ENCODE measurements around the gene SORCS2. TPM values are rescaled to one million over a fixed set of nuclear protein-coding genes. Genes with fewer than 3 reads are reported as not detected.

SORCS2 gene
- total and polyA plus RNA-seq, 2 of the 13 experiments (the other 11 are each of a cell fraction or from before 2014, with no cell fraction given) = 0.82 to 1.0 TPM

DNA sequence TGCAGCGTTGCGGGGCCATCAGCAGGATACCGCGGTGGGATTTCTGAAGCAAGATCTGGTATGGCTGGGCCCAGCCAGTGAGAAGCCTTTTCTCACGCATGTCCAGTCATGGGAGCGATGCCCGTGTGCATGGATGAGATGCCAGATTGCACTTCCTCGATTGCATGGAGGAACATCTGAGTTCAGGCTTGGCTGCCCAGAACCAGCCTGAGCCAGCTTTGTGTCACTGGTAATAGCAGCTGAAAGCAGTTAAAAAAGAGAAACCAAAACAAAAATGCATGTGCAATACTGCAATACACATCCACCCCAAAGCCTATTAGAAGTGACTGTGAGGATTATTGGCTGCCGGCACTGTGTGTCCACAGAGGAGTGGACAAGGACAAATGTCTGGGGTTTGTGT is 183.1 kb downstream of the SORCS2 start:
- FAIRE-seq (no peak), DNase-seq (ENCODE audit: low spot score) (no peak), ATAC-seq (no peak)
- ChIA-PET CTCF (ENCODE audit: low intra/inter-chr PET ratio, low total read pairs) (no interaction called here), POLR2A (no interaction called here)
- Histone ChIP-seq H4K20me1 (ENCODE audit: insufficient read depth, low read length) (no peaks in the 10 kb centered on the region), H3K9me3 (ENCODE audit: low read length) (no peaks in the 10 kb centered on the region), H3K4me2 (ENCODE audit: low read depth, low read length) (no peak overlapping the region), H3K79me2 (ENCODE audit: insufficient read depth, low read length) (no peaks in the 10 kb centered on the region), H3K36me3 (replicated peaks in 1 of 2; ENCODE audit: control insufficient read depth in 1 of 2, insufficient read depth in 2 of 2, low read length in 2 of 2) (no peaks in the 10 kb centered on the region), H3K27me3 (ENCODE audit: control insufficient read depth in 1 of 2, insufficient read depth in 2 of 2, low read length in 2 of 2) (peaks cover 0 to 37% of the 10 kb centered on the region in 2 experiments; a peak in 2 of 5 replicates), H3K9ac (ENCODE audit: insufficient read depth, low read depth, low read length) (no peak overlapping the region), H3K4me1 (ENCODE audit: insufficient read depth, low read length) (no peaks in the 10 kb centered on the region), H2AFZ (ENCODE audit: low read length) (no peak overlapping the region), H3K27ac (ENCODE audit: extremely low read length, insufficient read depth, low read length) (no peak overlapping the region), H3K4me3 (replicated peaks in 1 of 3; ENCODE audit: insufficient read depth in 1 of 3, low read depth in 2 of 3, low read length in 3 of 3) (no peak overlapping the region)
- intact Hi-C loops (cut with micrococcal nuclease; ENCODE audit: unreplicated experiment) = no loop called here
- in situ Hi-C loops (cut with HindIII; ENCODE audit: extremely low pct_ligation_motif_present, low pct_unique_long_range_greater_than_20kb) = no loop called here
- WGBS (ENCODE audit: low lambda C conversion rate) = 60% methylated on average over 8 of the region's 9 CpGs
- BruUV-seq (replicated peaks) = no TSS peak
- TF ChIP-seq ZNF549 (CRISPR knock-in tag; IDR thresholded peaks at IDR 0.05) (no peak), ZNF3 (CRISPR knock-in tag; IDR thresholded peaks at IDR 0.05) (no peak), TCF7 (IDR thresholded peaks at IDR 0.05; ENCODE audit: low read depth) (no peak), DR1 (CRISPR knock-in tag; IDR thresholded peaks at IDR 0.05) (no peak), HNRNPLL (IDR thresholded peaks at IDR 0.05; ENCODE audit: low read depth, low read length, poor library complexity, severe bottlenecking) (no peak), GABPB1 (CRISPR knock-in tag; IDR thresholded peaks at IDR 0.05) (no peak), NFATC3 (CRISPR knock-in tag; IDR thresholded peaks at IDR 0.05) (no peak), ZFP37 (CRISPR knock-in tag; IDR thresholded peaks at IDR 0.05; ENCODE audit: borderline replicate concordance) (no peak), MAFF (IDR thresholded peaks at IDR 0.05; ENCODE audit: low read depth, low read length) (no peak), ZNF777 (CRISPR knock-in tag; IDR thresholded peaks at IDR 0.05) (no peak)
- TF ChIP-seq, protein P1, sequence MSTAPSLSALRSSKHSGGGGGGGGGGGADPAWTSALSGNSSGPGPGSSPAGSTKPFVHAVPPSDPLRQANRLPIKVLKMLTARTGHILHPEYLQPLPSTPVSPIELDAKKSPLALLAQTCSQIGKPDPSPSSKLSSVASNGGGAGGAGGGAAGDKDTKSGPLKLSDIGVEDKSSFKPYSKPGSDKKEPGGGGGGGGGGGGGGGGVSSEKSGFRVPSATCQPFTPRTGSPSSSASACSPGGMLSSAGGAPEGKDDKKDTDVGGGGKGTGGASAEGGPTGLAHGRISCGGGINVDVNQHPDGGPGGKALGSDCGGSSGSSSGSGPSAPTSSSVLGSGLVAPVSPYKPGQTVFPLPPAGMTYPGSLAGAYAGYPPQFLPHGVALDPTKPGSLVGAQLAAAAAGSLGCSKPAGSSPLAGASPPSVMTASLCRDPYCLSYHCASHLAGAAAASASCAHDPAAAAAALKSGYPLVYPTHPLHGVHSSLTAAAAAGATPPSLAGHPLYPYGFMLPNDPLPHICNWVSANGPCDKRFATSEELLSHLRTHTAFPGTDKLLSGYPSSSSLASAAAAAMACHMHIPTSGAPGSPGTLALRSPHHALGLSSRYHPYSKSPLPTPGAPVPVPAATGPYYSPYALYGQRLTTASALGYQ (CRISPR knock-in tag; IDR thresholded peaks at IDR 0.05) = no peak
- TF ChIP-seq, protein P2, sequence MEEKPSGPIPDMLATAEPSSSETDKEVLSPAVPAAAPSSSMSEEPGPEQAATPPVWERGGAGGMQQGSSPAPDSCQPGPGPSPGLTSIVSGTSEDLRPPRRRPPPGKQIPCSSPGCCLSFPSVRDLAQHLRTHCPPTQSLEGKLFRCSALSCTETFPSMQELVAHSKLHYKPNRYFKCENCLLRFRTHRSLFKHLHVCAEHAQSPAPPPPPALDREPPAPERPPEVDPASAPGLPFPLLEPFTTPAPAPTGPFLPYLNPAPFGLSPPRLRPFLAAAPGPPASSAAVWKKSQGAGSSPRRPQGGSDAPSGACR (CRISPR knock-in tag; IDR thresholded peaks at IDR 0.05) = no peak
- TF ChIP-seq, protein P3, sequence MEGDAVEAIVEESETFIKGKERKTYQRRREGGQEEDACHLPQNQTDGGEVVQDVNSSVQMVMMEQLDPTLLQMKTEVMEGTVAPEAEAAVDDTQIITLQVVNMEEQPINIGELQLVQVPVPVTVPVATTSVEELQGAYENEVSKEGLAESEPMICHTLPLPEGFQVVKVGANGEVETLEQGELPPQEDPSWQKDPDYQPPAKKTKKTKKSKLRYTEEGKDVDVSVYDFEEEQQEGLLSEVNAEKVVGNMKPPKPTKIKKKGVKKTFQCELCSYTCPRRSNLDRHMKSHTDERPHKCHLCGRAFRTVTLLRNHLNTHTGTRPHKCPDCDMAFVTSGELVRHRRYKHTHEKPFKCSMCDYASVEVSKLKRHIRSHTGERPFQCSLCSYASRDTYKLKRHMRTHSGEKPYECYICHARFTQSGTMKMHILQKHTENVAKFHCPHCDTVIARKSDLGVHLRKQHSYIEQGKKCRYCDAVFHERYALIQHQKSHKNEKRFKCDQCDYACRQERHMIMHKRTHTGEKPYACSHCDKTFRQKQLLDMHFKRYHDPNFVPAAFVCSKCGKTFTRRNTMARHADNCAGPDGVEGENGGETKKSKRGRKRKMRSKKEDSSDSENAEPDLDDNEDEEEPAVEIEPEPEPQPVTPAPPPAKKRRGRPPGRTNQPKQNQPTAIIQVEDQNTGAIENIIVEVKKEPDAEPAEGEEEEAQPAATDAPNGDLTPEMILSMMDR (CRISPR knock-in tag; IDR thresholded peaks at IDR 0.05) = no peak
- TF ChIP-seq, protein P4, sequence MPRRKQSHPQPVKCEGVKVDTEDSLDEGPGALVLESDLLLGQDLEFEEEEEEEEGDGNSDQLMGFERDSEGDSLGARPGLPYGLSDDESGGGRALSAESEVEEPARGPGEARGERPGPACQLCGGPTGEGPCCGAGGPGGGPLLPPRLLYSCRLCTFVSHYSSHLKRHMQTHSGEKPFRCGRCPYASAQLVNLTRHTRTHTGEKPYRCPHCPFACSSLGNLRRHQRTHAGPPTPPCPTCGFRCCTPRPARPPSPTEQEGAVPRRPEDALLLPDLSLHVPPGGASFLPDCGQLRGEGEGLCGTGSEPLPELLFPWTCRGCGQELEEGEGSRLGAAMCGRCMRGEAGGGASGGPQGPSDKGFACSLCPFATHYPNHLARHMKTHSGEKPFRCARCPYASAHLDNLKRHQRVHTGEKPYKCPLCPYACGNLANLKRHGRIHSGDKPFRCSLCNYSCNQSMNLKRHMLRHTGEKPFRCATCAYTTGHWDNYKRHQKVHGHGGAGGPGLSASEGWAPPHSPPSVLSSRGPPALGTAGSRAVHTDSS (CRISPR knock-in tag; conservative IDR thresholded peaks at IDR 0.05) = no peak
- TF ChIP-seq, protein P5, sequence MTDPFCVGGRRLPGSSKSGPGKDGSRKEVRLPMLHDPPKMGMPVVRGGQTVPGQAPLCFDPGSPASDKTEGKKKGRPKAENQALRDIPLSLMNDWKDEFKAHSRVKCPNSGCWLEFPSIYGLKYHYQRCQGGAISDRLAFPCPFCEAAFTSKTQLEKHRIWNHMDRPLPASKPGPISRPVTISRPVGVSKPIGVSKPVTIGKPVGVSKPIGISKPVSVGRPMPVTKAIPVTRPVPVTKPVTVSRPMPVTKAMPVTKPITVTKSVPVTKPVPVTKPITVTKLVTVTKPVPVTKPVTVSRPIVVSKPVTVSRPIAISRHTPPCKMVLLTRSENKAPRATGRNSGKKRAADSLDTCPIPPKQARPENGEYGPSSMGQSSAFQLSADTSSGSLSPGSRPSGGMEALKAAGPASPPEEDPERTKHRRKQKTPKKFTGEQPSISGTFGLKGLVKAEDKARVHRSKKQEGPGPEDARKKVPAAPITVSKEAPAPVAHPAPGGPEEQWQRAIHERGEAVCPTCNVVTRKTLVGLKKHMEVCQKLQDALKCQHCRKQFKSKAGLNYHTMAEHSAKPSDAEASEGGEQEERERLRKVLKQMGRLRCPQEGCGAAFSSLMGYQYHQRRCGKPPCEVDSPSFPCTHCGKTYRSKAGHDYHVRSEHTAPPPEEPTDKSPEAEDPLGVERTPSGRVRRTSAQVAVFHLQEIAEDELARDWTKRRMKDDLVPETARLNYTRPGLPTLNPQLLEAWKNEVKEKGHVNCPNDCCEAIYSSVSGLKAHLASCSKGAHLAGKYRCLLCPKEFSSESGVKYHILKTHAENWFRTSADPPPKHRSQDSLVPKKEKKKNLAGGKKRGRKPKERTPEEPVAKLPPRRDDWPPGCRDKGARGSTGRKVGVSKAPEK (CRISPR knock-in tag; IDR thresholded peaks at IDR 0.05; ENCODE audit: borderline replicate concordance) = no peak
- TF ChIP-seq, protein P6, sequence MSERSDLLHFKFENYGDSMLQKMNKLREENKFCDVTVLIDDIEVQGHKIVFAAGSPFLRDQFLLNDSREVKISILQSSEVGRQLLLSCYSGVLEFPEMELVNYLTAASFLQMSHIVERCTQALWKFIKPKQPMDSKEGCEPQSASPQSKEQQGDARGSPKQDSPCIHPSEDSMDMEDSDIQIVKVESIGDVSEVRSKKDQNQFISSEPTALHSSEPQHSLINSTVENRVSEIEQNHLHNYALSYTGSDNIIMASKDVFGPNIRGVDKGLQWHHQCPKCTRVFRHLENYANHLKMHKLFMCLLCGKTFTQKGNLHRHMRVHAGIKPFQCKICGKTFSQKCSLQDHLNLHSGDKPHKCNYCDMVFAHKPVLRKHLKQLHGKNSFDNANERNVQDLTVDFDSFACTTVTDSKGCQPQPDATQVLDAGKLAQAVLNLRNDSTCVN (CRISPR knock-in tag; IDR thresholded peaks at IDR 0.05; ENCODE audit: borderline replicate concordance) = no peak
